GM21723 (cell line): ENCODE measurements around the gene FLVCR1.
"Not testable (repeated sequence)": the region's sequence is repeated elsewhere in the genome, so short reads cannot be mapped to it uniquely, and the experiment has no call there.

Source experiments
- ATAC-seq: cut with Tn5 transposase; IDR thresholded peaks from one replicate; pipeline ENCODE4 v1.9.1; 2021; ENCODE audit warnings: mild to moderate bottlenecking, moderate library complexity; ENCODE audit not compliant: unreplicated experiment

Gene FLVCR1

DNA sequence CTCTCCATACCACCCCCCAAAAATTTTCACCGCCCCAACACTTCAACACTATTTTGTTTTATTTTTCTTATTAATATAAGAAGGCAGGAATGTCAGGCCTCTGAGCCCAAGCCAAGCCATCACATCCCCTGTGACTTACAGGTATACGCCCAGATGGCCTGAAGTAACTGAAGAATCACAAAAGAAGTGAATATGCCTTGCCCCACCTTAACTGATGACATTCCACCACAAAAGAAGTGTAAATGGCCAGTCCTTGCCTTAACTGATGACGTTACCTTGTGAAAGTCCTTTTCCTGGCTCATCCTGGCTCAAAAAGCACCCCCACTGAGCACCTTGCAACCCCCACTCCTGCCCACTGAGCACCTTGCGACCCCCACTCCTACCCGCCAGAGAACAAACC lies 56.0 kb downstream of the FLVCR1 start:
- ATAC-seq: not testable (repeated sequence)

DNA sequence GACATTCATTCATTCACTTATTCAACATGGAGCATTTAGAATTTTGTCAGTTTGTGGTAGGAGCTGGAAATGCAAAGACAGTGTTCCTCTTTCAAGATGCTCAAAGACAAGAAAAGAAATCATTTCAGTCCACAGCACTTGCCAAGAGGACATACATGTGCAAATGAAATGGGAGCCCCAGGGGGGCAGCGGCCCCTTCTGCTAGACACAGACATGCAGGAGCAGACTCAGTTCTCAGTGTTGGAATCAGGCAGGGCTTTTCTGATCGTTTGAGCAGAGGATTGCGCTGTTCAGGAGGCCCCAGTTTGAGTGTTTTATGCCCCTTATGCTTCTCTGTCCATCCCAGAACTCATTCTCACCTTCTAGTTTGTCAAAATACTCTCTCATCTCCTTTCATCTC lies 56.7 kb downstream of the FLVCR1 start:
- no peak for ATAC-seq

DNA sequence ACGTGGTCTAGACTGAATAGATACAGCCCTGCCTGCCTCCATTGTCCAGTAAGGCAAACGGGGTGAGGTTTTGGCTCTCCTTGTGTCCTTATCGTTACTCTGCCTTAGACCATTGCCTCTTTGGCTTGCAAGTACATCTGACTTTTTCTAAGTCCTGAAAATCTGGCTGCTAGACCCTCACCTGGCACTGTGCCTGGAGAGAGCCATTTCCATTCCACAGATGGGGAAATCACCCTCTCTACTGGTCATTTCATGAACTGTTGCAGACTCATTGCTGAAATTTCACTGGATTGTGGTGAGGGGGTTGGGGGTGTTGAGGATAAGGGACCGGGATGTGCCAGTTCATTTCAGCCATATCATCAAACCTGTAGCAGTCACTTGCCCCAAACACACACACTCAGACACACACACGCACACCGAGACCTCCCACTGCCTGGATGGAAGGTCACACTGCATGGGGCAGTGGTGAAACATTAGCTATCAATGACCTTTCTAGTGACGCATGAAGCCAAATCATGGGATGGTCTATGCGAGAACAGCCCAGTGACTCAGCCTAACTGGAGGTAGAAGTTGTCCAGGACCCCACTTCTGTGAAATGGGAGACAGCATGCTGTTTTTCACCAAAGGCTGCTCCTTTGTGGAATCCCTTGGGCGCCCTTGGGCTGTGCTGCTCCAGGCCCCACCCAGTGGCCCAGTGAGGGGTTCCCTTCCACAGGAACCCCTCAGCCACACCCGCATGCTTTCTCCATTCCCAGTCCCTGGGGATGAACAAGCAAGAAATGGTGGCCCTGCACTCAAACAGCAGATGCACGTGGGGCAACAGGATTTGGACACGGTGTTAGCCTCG lies 57.4 kb downstream of the FLVCR1 start:
- ATAC-seq: no peak

DNA sequence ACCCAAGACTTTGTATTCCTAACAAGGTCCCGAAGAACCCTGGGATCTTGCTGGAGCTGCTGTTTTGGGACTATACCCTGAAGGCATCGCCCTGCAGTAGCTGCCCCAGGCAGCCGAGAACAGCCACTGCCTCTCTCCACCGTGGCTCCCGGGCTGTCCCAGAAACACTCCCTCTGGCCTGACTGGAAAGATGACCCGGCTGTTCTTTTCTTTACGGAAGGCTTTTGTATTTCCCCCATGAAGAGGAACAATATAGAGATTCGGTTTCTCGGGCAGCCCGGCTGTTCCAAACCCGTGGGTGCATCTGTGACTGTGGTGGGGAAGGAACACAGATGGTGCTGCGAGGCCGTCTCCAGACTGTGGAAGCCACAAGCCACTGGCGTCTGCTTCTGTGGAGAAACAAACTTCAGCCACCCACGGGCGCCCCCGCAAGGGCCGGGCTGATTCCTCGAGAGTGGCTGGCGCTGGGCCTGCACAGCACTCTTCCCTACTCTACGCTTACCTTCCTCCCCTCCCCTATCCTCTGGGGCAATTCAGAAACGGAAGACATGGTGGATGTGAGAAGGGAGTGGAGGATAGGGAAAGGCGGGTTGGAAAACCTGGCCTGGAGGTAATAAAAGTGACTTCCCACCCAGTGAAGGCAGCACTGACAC lies 58.5 kb downstream of the FLVCR1 start:
- ATAC-seq: no peak

GRCh38 chr1:212917134-212917485 lies 59.0 kb downstream of the FLVCR1 start:
- no peak for ATAC-seq

DNA sequence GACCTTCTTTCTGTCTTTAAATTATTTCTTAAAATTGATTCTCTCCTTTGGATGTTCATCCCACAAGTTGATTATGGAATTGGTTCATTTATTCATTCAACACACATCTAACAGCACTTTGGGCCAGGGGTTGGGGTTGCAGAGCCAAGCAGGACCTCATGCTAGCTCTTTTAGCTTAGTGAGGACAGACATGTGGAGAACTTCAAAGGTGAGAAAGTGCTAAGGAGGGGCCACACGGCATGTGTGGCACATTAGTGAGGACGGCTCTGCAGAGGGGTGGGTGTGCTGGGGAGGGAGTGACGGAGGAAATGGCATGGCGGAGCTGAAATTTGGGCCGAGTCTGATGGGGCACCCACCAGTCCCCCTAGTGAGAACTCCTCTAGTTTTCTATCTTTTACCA lies 59.8 kb downstream of the FLVCR1 start:
- ATAC-seq: no peak

GRCh38 chr1:212918824-212919223 lies 60.7 kb downstream of the FLVCR1 start:
- no peak for ATAC-seq

GRCh38 chr1:212920246-212920645 lies 62.2 kb downstream of the FLVCR1 start:
- ATAC-seq: no peak

- no peak for ATAC-seq
Measured at GRCh38 chr1:212920896-212921295, 62.8 kb downstream of the FLVCR1 start.

GRCh38 chr1:212922016-212922415 lies 63.9 kb downstream of the FLVCR1 start:
- no peak for ATAC-seq

- no peak for ATAC-seq
Measured at GRCh38 chr1:212926372-212926771, 68.3 kb downstream of the FLVCR1 start.

GRCh38 chr1:212928323-212929291 lies 70.5 kb downstream of the FLVCR1 start:
- ATAC-seq: no peak

DNA sequence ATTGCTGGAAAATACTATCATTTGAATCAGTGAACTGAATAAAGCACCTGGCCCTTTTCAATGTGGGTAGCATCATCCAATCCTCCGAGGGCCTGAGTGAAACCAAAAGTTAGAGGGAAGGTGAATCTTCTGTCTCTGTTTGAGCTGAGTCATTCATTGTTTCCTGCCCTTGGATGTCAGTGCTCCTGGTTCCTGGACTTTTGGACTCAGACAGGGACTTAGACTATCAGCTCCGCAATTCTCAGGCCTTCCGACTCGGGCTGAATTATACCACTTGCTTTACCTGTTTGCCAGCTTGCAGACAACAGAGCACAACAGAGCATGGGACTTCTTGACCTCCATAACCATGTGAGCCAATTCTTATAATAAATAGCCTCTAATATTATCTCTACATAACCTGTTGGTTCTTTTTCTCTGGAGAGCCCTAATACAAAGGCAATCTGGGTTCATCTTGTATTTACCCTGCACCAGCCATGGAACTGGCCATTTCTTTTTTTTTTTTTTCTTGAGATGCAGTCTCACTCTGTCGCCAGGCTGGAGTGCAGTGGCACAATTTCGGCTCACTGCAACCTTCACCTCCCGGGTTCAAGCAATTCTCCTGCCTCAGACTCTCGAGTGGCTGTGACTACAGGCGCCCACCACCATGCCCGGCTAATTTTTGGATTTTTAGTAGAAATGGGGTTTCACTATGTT lies 73.1 kb downstream of the FLVCR1 start:
- ATAC-seq: no peak

- ATAC-seq: no peak
Measured at GRCh38 chr1:212933815-212934471, 75.9 kb downstream of the FLVCR1 start.

GRCh38 chr1:212935387-212935981 lies 77.4 kb downstream of the FLVCR1 start:
- ATAC-seq: no peak

GRCh38 chr1:212937034-212937433 lies 79.0 kb downstream of the FLVCR1 start:
- no peak for ATAC-seq

GRCh38 chr1:212938846-212939245 lies 80.8 kb downstream of the FLVCR1 start:
- no peak for ATAC-seq

- no peak for ATAC-seq
Measured at GRCh38 chr1:212941452-212941851, 83.4 kb downstream of the FLVCR1 start.

- no peak for ATAC-seq
Measured at GRCh38 chr1:212942679-212943392, 84.8 kb downstream of the FLVCR1 start.
